Heart left ventricle (tissue), 16 donors: ENCODE data around the gene PPP1R7. TPM values are rescaled to one million over a fixed set of nuclear protein-coding genes. Genes with fewer than 3 reads are reported as not detected.

Experiments used
- ATAC-seq, 4 donors: fragments of 200-7000 bp; cut with Tn5 transposase; one replicate each; pipeline ENCODE4 v1.9.1; 2020 to 2022; ENCODE audit warnings: moderate library complexity in 4 of 4, mild to moderate bottlenecking in 3 of 4, moderate number of reproducible peaks in 1 of 4
- DNase-seq, 5 donors: peaks; one replicate each; pipeline ENCODE4 v3.0.0-alpha.2; 2020
- H3K27ac ChIP-seq, 12 donors: fragments of 200-600 bp; sonication (generic) in 4 of 12; one replicate each; pipeline versions ENCODE4 v1.5.0 to v1.8.0; 2016 to 2022; ENCODE audit warnings: mild to moderate bottlenecking in 2 of 12
- H3K27me3 ChIP-seq, 9 donors: fragments of 200-600 bp; sonication (generic) in 2 of 9; one replicate each; pipeline versions ENCODE4 v1.5.1 to v1.8.0; 2016 to 2022; ENCODE audit warnings: mild to moderate bottlenecking in 3 of 9
- H3K36me3 ChIP-seq, 9 donors: fragments of 200-600 bp; sonication (generic) in 2 of 9; one replicate each; pipeline versions ENCODE4 v1.5.0 to v1.8.0; 2018 to 2022; ENCODE audit warnings: mild to moderate bottlenecking in 2 of 9
- H3K4me1 ChIP-seq, 12 donors: fragments of 200-600 bp; sonication (generic) in 4 of 12; one replicate each; pipeline versions ENCODE4 v1.5.0 to v1.8.0; 2016 to 2022; ENCODE audit warnings: mild to moderate bottlenecking in 3 of 12
- H3K4me3 ChIP-seq, 12 donors: fragments of 200-600 bp; sonication (generic) in 4 of 12; one replicate each; pipeline versions ENCODE4 v1.5.0 to v1.8.0; 2017 to 2022; ENCODE audit warnings: mild to moderate bottlenecking in 9 of 12, moderate library complexity in 4 of 12
- H3K9me3 ChIP-seq, 12 donors: fragments of 200-600 bp; sonication (generic) in 4 of 12; one replicate each; pipeline versions ENCODE4 v1.5.0 to v1.8.0; 2016 to 2022; ENCODE audit warnings: mild to moderate bottlenecking in 1 of 12
- POLR2A ChIP-seq, 2 donors: fragments of 450-650 bp; IDR thresholded peaks; one replicate each; pipeline ENCODE4 v1.6.1; 2017; ENCODE audit warnings: antibody characterized with exemption in 2 of 2, mild to moderate bottlenecking in 2 of 2, moderate library complexity in 2 of 2
- WGBS, 4 donors: extraction: QIAGEN DNeasy Blood & Tissue Kit in 2 of 4; methylation state at CpG; one replicate each; pipeline versions ENCODE4 v1.1.5 to v1.1.7; 2013 to 2018; 5-methylcytosine and 5-hydroxymethylcytosine counted together
- intact Hi-C, 10 donors: fragments of 100-400 bp; cut with DNase I; formaldehyde crosslinking; loops; one replicate each; pipeline versions ENCODE4 v1.11.1 to v1.14.2; 2022
- polyA plus RNA-seq, 2 donors: library from polyadenylated mRNA; stranded (reverse); fragments of 200-250 nt; gene quantifications; one replicate each; pipeline ENCODE4 v1.2.3, GENCODE V29; 2013
- total RNA-seq, 9 donors: library from RNA; depleted of rRNA in 2 of 9; stranded (reverse); fragments of >200 nt in 2 of 9; fragmentation: NEBNext Ultra II Directional in 3 of 9; extraction: Animal tissue kit (Norgen Biotek cat#: 25700) in 3 of 9; gene quantifications; one replicate each; pipeline versions ENCODE4 v1.1.0 to v1.2.4, GENCODE V29; 2016 to 2023
- TF ChIP-seq, protein P1 (sequence below), 12 donors: fragments of 200-600 bp; sonication (generic) in 4 of 12; IDR thresholded peaks; one replicate each; pipeline versions ENCODE4 v1.5.0 to v1.8.0; 2018 to 2022; ENCODE audit warnings: antibody characterized with exemption in 12 of 12, mild to moderate bottlenecking in 5 of 12
- donor health status: ischemic (EF 13 %, LVEDD 7.1; RV severe dilation, severe dysfunction).
- donor health status: healthy with polysubstance abuse.
- donor health status: DM: no; HTN: yes; CAD: no.
- donor health status: DM: no; HTN: no; CAD: no.
- donor health status: ischemic (EF 25% LVEDD 6.9; RV normal size, moderate dysfunction).
- donor health status: ischemic (EF 25% LVEDD 5.7; RV mildly dilated, moderate dysfunction).
- donor health status: healthy.
- donor health status: DM: yes; HTN: yes; CAD: no.
- donor health status: ischemic (EF 35%, LVEDD 5.7; RV mildly dilated, moderate dysfunction).
- donor health status: nonischemic (EF 11% LVEDD 7.7; RV severe dilation, severe dysfunction).
- donor health status: DM: yes; HTN: yes; CAD: no.
- donor health status: PGD.
- donor health status: ischemic (EF 29% LVEDD 5.4; RV normal size, mild dysfunction).
- donor health status: nonischemic (EF 23%, LVEDD 6.1; RV moderate dilation, normal function).

PPP1R7 gene
- total and polyA plus RNA-seq, 11 donors = 66.7 to 110 (median 79.8) TPM

- TF ChIP-seq, protein P1, sequence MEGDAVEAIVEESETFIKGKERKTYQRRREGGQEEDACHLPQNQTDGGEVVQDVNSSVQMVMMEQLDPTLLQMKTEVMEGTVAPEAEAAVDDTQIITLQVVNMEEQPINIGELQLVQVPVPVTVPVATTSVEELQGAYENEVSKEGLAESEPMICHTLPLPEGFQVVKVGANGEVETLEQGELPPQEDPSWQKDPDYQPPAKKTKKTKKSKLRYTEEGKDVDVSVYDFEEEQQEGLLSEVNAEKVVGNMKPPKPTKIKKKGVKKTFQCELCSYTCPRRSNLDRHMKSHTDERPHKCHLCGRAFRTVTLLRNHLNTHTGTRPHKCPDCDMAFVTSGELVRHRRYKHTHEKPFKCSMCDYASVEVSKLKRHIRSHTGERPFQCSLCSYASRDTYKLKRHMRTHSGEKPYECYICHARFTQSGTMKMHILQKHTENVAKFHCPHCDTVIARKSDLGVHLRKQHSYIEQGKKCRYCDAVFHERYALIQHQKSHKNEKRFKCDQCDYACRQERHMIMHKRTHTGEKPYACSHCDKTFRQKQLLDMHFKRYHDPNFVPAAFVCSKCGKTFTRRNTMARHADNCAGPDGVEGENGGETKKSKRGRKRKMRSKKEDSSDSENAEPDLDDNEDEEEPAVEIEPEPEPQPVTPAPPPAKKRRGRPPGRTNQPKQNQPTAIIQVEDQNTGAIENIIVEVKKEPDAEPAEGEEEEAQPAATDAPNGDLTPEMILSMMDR (IDR thresholded peaks at IDR 0.05) = no peak
- no peak for TF ChIP-seq POLR2A (IDR thresholded peaks at IDR 0.05)
- peaks cover 0 to 5% (median 0%) of the 10 kb centered on the region in 12 donors for H3K4me1 ChIP-seq
- ATAC-seq = no peak
- intact Hi-C loops = no loop called here
- H3K36me3 ChIP-seq = peaks cover 0 to 44% (median 35%) of the 10 kb centered on the region in 9 donors
- H3K4me3 ChIP-seq = no peak overlapping the region
- no peak for DNase-seq
- no peaks in the 10 kb centered on the region for H3K27me3 ChIP-seq
- H3K9me3 ChIP-seq = no peaks in the 10 kb centered on the region
- 97 to 100% (median 99%) methylated on average over 2 to 3 of the region's 3 CpGs for WGBS, 4 donors
- no peak overlapping the region for H3K27ac ChIP-seq
These were observed 31.9 kb downstream of the PPP1R7 start for GRCh38 chr2:241182126-241182525.

DNA sequence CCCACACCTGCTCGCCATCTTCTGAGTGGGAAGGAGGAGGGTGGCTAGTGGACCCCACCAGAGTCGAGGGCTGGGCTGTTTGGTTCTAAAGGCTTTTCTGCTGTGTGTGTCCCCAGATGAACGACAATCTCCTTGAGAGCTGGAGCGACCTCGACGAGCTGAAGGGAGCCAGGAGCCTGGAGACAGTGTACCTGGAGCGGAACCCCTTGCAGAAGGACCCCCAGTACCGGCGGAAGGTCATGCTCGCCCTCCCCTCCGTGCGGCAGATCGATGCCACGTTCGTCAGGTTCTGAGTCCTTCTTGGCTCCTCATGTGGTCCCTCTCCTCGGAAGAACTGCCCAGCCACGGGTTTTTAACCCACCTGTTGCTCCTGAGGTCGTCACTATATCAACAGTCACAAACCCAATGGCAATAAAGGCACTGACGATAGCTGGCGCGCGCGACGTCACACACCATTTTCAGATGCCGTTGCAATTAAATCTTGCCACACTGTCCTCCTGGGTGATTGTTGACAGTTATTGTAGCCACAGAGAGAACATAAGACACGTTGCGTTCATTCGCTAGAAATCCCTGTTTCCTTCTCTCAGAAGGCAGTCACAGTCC is 32.4 kb downstream of the PPP1R7 start:
- 92 to 95% (median 93%) methylated on average over 26 to 28 of the region's 28 CpGs for WGBS, 4 donors

DNA sequence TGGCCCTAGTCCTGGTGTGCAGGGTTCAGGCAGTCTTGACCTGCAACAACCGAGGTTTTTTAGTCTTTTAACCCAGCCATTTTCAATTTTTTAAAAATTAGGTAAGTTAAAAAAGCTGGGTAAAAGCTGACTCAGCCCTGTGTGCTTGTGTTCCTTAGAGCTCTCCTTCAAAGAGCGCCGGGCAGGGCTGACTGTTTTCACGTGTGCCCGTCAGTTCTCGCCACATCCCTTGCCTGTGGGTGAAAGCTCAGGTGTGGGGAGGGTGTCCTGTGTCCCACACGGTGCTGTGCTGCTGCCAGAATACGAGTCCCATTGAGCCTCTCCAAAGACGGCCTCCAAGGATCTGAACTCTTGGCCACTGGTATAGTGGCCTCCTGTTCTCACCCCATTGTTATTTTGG is 33.0 kb downstream of the PPP1R7 start:
- intact Hi-C loops = no loop called here
- peaks cover 0 to 33% (median 25%) of the 10 kb centered on the region in 9 donors for H3K36me3 ChIP-seq

More for the DNA sequence above, 32.4 kb downstream of the PPP1R7 start:
- ATAC-seq (no peak), DNase-seq (no peak)
- no peak overlapping the region for H3K4me3 ChIP-seq
- peaks cover 0 to 5% (median 0%) of the 10 kb centered on the region in 12 donors for H3K4me1 ChIP-seq
- intact Hi-C loops = no loop called here
- no peak overlapping the region for H3K27ac ChIP-seq
- no peaks in the 10 kb centered on the region for H3K9me3 ChIP-seq
- no peak for TF ChIP-seq POLR2A (IDR thresholded peaks at IDR 0.05)
- TF ChIP-seq, protein P1 (IDR thresholded peaks at IDR 0.05) = no peak
- no peaks in the 10 kb centered on the region for H3K27me3 ChIP-seq
- H3K36me3 ChIP-seq = peaks cover 0 to 39% (median 31%) of the 10 kb centered on the region in 9 donors

GRCh38 chr2:241184901-241185300 is 34.6 kb downstream of the PPP1R7 start:
- TF ChIP-seq, protein P1 (IDR thresholded peaks at IDR 0.05) = no peak
- TF ChIP-seq POLR2A (IDR thresholded peaks at IDR 0.05) = no peak
- Histone ChIP-seq H3K27me3 (no peaks in the 10 kb centered on the region), H3K9me3 (no peaks in the 10 kb centered on the region), H3K36me3 (peaks cover 0 to 20% (median 13%) of the 10 kb centered on the region in 9 donors), H3K27ac (no peak overlapping the region), H3K4me1 (no peaks in the 10 kb centered on the region), H3K4me3 (no peak overlapping the region)
- WGBS, 4 donors = 73 to 80% (median 77%) methylated on average over 9 of the region's 9 CpGs
- ATAC-seq (no peak), DNase-seq (no peak)
- intact Hi-C loops = no loop called here

More for the DNA sequence above, 33.0 kb downstream of the PPP1R7 start:
- 91 to 96% (median 93%) methylated on average over 9 of the region's 9 CpGs for WGBS, 4 donors
- H3K4me3 ChIP-seq = no peak overlapping the region
- H3K9me3 ChIP-seq = no peaks in the 10 kb centered on the region
- no peak for DNase-seq
- no peak for TF ChIP-seq POLR2A (IDR thresholded peaks at IDR 0.05)
- TF ChIP-seq, protein P1 (IDR thresholded peaks at IDR 0.05) = no peak
- ATAC-seq = no peak
- H3K4me1 ChIP-seq = peaks cover 0 to 5% (median 0%) of the 10 kb centered on the region in 12 donors
- H3K27ac ChIP-seq = no peak overlapping the region
- no peaks in the 10 kb centered on the region for H3K27me3 ChIP-seq
